ENCODE data around the gene CGNL1.

CGNL1 gene

GRCh38 chr15:57352535-57353316, 23.6 kb upstream of the CGNL1 start:
- DNase-seq: no peak

GRCh38 chr15:57353317-57353804, 22.9 kb upstream of the CGNL1 start:
- no peak for DNase-seq

GRCh38 chr15:57354436-57355123, 21.7 kb upstream of the CGNL1 start:
- DNase-seq: no peak

GRCh38 chr15:57355259-57355658, 21.0 kb upstream of the CGNL1 start:
- DNase-seq: no peak

GRCh38 chr15:57356178-57356577, 20.1 kb upstream of the CGNL1 start:
- no peak for DNase-seq

- no peak for DNase-seq
Measured at GRCh38 chr15:57356636-57357035, 19.7 kb upstream of the CGNL1 start.

- no peak for DNase-seq
Measured at GRCh38 chr15:57357799-57358198, 18.5 kb upstream of the CGNL1 start.

- DNase-seq: no peak
Measured at GRCh38 chr15:57358571-57358970, 17.7 kb upstream of the CGNL1 start.

GRCh38 chr15:57363661-57364060, 12.6 kb upstream of the CGNL1 start:
- no peak for DNase-seq

GRCh38 chr15:57364282-57365007, 11.9 kb upstream of the CGNL1 start:
- DNase-seq: no peak

- DNase-seq: no peak
Measured at GRCh38 chr15:57367556-57367955, 8.7 kb upstream of the CGNL1 start.

- no peak for DNase-seq
Measured at GRCh38 chr15:57370929-57371328, 5.4 kb upstream of the CGNL1 start.

GRCh38 chr15:57373251-57373881, 2.9 kb upstream of the CGNL1 start:
- DNase-seq: no peak

- no peak for DNase-seq
Measured at GRCh38 chr15:57373882-57374276, 2.4 kb upstream of the CGNL1 start.

GRCh38 chr15:57376696-57377477, 582 bp downstream of the CGNL1 start:
- no peak for DNase-seq

- no peak for DNase-seq
Measured at GRCh38 chr15:57377478-57377847, 1.2 kb downstream of the CGNL1 start.

GRCh38 chr15:57379487-57379886, 3.2 kb downstream of the CGNL1 start:
- no peak for DNase-seq

GRCh38 chr15:57380854-57381253, 4.5 kb downstream of the CGNL1 start:
- DNase-seq: no peak

GRCh38 chr15:57382215-57382614, 5.9 kb downstream of the CGNL1 start:
- DNase-seq: no peak

GRCh38 chr15:57382969-57383368, 6.7 kb downstream of the CGNL1 start:
- no peak for DNase-seq

- no peak for DNase-seq
Measured at GRCh38 chr15:57384024-57384423, 7.7 kb downstream of the CGNL1 start.

- no peak for DNase-seq
Measured at GRCh38 chr15:57384816-57385215, 8.5 kb downstream of the CGNL1 start.
